ENCODE results near the gene FOXK1.

The FOXK1 gene

GRCh38 chr7:4742852-4743251 lies 60.8 kb downstream of the FOXK1 start:
- DNase-seq (ENCODE audit: low read depth in 2 of 3, low spot score in 1 of 3): no peak

GRCh38 chr7:4744391-4745264 lies 62.5 kb downstream of the FOXK1 start:
- DNase-seq (ENCODE audit: low read depth in 2 of 3, low spot score in 1 of 3): peak; percentile 57 to 75 (median 57)

- no peak for DNase-seq (ENCODE audit: low read depth in 2 of 3, low spot score in 1 of 3)
These were observed 63.3 kb downstream of the FOXK1 start for GRCh38 chr7:4745265-4745919.

GRCh38 chr7:4745971-4746919 lies 64.2 kb downstream of the FOXK1 start:
- no peak for DNase-seq (ENCODE audit: low read depth in 2 of 3, low spot score in 1 of 3)

GRCh38 chr7:4747013-4747412 lies 64.9 kb downstream of the FOXK1 start:
- no peak for DNase-seq (ENCODE audit: low read depth in 2 of 3, low spot score in 1 of 3)

- DNase-seq (ENCODE audit: low read depth in 2 of 3, low spot score in 1 of 3): no peak
These were observed 65.7 kb downstream of the FOXK1 start for GRCh38 chr7:4747746-4748145.

GRCh38 chr7:4748231-4748681 lies 66.2 kb downstream of the FOXK1 start:
- DNase-seq (ENCODE audit: low read depth in 2 of 3, low spot score in 1 of 3): no peak

- DNase-seq (ENCODE audit: low read depth in 2 of 3, low spot score in 1 of 3): no peak
These were observed 67.3 kb downstream of the FOXK1 start for GRCh38 chr7:4749363-4749762.

GRCh38 chr7:4749798-4750197 lies 67.7 kb downstream of the FOXK1 start:
- DNase-seq (ENCODE audit: low read depth in 2 of 3, low spot score in 1 of 3): no peak

- DNase-seq (ENCODE audit: low read depth in 2 of 3, low spot score in 1 of 3): no peak
These were observed 69.4 kb downstream of the FOXK1 start for GRCh38 chr7:4751398-4751947.

GRCh38 chr7:4753598-4754432 lies 71.7 kb downstream of the FOXK1 start:
- DNase-seq (ENCODE audit: low read depth in 2 of 3, low spot score in 1 of 3): peak; percentile 71 to 81 (median 75)

- DNase-seq (ENCODE audit: low read depth in 2 of 3, low spot score in 1 of 3): no peak
These were observed 72.4 kb downstream of the FOXK1 start for GRCh38 chr7:4754433-4755010.

GRCh38 chr7:4755045-4755444 lies 73.0 kb downstream of the FOXK1 start:
- DNase-seq (ENCODE audit: low read depth in 2 of 3, low spot score in 1 of 3): no peak

GRCh38 chr7:4758111-4758510 lies 76.0 kb downstream of the FOXK1 start:
- no peak for DNase-seq (ENCODE audit: low read depth in 2 of 3, low spot score in 1 of 3)

- no peak for DNase-seq (ENCODE audit: low read depth in 2 of 3, low spot score in 1 of 3)
These were observed 76.7 kb downstream of the FOXK1 start for GRCh38 chr7:4758791-4759190.

GRCh38 chr7:4759211-4759610 lies 77.1 kb downstream of the FOXK1 start:
- DNase-seq (ENCODE audit: low read depth in 2 of 3, low spot score in 1 of 3): no peak

- no peak for DNase-seq (ENCODE audit: low read depth in 2 of 3, low spot score in 1 of 3)
These were observed 78.9 kb downstream of the FOXK1 start for GRCh38 chr7:4760952-4761351.

GRCh38 chr7:4762121-4763055 lies 80.3 kb downstream of the FOXK1 start:
- DNase-seq (ENCODE audit: low read depth in 2 of 3, low spot score in 1 of 3): no peak
